ENCODE results near the gene ST14. TPM values are rescaled to one million over a fixed set of nuclear protein-coding genes. Genes with fewer than 3 reads are reported as not detected.

The ST14 gene
- total RNA-seq, 2 donors from 2014 or later, result 4.9 to 6.9 TPM

DNA sequence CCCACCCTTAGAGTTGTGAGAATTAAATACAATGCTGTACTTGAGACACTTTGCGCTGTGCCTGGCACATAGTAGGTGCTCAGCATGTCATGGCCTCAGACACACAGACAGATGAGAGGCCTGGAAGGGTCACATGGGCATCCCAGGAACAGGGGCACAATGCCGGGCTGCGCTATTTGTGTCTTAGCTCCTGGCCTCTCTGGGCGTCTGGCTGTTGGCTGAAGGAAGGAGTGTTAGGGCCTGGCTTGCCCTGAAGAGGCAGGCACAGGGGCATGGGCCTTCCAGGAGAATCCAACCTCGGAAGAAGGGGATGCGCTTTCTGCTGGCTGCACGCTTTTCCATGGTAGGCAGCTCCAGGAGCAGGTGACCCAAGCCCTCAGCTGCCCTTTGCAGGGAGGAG, 41.4 kb downstream of the ST14 start:
- H3K27me3 ChIP-seq (replicated peaks; ENCODE audit: insufficient read depth), result no peaks in the 10 kb centered on the region
- DNase-seq (ENCODE audit: low spot score) (no peak), ATAC-seq (ENCODE audit: insufficient number of reproducible peaks, low FRiP score, low read depth) (no peak)
- H3K4me3 ChIP-seq, result no peak overlapping the region
- H3K36me3 ChIP-seq, result no peaks in the 10 kb centered on the region
- no peak overlapping the region for H3K27ac ChIP-seq
- H3K4me1 ChIP-seq (ENCODE audit: control insufficient read depth in 1 of 2, low read depth in 2 of 2), result no peaks in the 10 kb centered on the region
- TF ChIP-seq CTCF (IDR thresholded peaks at IDR 0.05), result no peak
- H3K9me3 ChIP-seq, result no peaks in the 10 kb centered on the region

DNA sequence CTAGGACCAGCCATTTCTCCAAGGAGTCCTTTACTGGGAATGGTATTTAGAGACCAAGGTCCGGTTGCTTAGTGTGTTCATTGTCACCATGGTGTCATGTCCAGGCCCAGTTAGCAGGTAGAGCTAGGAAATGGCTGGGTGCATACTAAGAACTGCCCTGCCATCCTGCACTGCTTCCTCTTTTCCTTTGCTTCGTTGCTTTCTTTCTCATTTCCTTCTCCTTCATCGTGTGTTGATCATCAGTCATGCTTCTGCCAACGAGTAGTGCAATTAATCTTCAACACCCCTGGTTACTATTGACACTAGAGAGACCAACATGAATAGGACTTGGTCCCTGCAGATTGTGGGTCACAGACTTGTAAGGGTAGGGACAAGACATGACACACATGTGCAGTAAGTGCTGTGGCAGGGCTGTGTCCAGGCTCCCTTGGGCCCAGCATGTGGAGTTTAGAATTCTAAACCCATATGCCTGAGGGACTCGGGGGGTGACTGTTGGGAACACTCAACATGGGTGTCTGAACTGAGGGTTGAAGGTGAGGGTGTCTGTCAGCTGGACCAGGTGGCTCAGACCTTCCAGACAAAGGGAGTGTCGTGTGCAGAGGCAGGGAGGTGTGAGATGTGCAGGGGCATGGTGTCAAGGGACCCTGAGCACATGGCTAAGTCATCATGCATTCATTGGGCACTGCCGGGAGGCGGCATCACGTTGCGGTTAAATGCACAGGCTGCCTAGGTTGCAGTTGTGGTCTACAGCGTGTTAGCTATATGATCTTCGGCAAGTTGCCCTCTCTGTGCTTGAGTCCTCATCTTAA, 42.6 kb downstream of the ST14 start:
- ATAC-seq (ENCODE audit: insufficient number of reproducible peaks, low FRiP score, low read depth), result no peak
- TF ChIP-seq CTCF (IDR thresholded peaks at IDR 0.05), result no peak

GRCh38 chr11:130202818-130203689, 43.5 kb downstream of the ST14 start:
- Histone ChIP-seq H3K9me3 (no peaks in the 10 kb centered on the region), H3K36me3 (no peaks in the 10 kb centered on the region), H3K4me1 (ENCODE audit: control insufficient read depth in 1 of 2, low read depth in 2 of 2) (no peaks in the 10 kb centered on the region), H3K27ac (no peak overlapping the region), H3K27me3 (replicated peaks; ENCODE audit: insufficient read depth) (no peaks in the 10 kb centered on the region), H3K4me3 (no peak overlapping the region)
- TF ChIP-seq CTCF (IDR thresholded peaks at IDR 0.05), result no peak
- no peak for ATAC-seq (ENCODE audit: insufficient number of reproducible peaks, low FRiP score, low read depth)
- DNase-seq (ENCODE audit: low spot score), result no peak

More for the DNA sequence above, 42.6 kb downstream of the ST14 start:
- H3K27ac ChIP-seq, result no peak overlapping the region
- H3K4me1 ChIP-seq (ENCODE audit: control insufficient read depth in 1 of 2, low read depth in 2 of 2), result no peaks in the 10 kb centered on the region
- no peak overlapping the region for H3K4me3 ChIP-seq
- no peak for DNase-seq (ENCODE audit: low spot score)
- H3K9me3 ChIP-seq, result no peaks in the 10 kb centered on the region
- H3K36me3 ChIP-seq, result no peaks in the 10 kb centered on the region
- no peaks in the 10 kb centered on the region for H3K27me3 ChIP-seq (replicated peaks; ENCODE audit: insufficient read depth)

DNA sequence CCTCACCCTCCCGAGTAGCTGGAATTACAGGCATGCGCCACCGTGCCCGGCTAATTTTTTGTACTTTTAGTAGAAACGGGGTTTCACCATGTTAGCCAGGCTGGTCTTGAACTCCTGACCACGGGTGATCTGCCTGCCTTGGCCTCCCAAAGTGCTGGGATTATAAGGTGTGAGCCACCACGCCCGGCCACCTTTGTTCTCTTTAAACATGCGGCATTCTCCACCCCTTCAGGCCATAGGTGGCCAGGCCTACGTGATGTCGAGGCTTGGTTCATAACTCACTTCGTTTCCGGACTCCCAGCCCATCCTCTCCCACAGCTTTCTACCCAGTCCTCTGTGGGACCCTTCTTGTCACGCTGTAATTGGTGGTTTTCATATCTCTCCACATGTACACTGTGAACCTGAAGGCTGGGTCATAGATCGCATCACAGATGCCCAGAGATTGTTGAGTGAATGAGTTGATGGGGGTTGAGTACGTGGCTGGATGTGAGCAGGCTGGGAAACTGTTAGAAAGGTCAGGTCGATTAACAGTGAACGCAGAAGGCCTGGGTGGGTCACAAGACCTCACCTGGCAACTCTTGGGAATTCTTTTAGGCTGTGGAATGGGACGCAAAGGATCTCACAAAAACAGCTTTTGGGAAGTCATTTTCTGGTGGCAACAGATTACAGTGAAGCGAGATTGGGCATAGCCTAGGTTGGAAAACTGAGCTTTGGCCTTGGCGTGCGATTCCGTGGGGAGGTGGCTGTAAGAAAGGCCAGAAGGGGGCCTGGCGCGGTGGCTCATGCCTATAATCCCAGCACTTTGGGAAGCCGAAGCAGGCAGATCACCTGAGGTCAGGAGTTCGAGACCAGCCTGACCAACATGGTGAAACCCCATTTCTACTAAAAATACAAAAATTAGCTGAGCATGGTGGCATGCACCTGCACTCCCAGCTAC, 44.5 kb downstream of the ST14 start:
- no peaks in the 10 kb centered on the region for H3K9me3 ChIP-seq
- H3K27me3 ChIP-seq (replicated peaks; ENCODE audit: insufficient read depth), result no peaks in the 10 kb centered on the region
- H3K36me3 ChIP-seq, result no peaks in the 10 kb centered on the region
- no peak for TF ChIP-seq CTCF (IDR thresholded peaks at IDR 0.05)
- DNase-seq (ENCODE audit: low spot score) (no peak), ATAC-seq (ENCODE audit: insufficient number of reproducible peaks, low FRiP score, low read depth) (no peak)
- no peaks in the 10 kb centered on the region for H3K4me1 ChIP-seq (ENCODE audit: control insufficient read depth in 1 of 2, low read depth in 2 of 2)
- H3K4me3 ChIP-seq, result no peak overlapping the region
- H3K27ac ChIP-seq, result no peak overlapping the region
